Mammary epithelial cell (primary cell): ENCODE results near the gene ERBB2.

Experiments used
- EZH2 ChIP-seq: IDR thresholded peaks from 2 replicates; pipeline ENCODE4 v1.6.1; 2012; ENCODE audit warnings: low read length, inconsistent platforms, borderline replicate concordance
- TF ChIP-seq, protein P1 (sequence below), 2 donors: IDR thresholded peaks in 1 of 2; conservative IDR thresholded peaks in 1 of 2; 2 replicates each; pipeline ENCODE4 v1.5.1; 2011 to 2012; ENCODE audit warnings: inconsistent platforms in 2 of 2, low read length in 2 of 2, mild to moderate bottlenecking in 2 of 2, control low read depth in 1 of 2, low read depth in 1 of 2; ENCODE audit not compliant: insufficient read depth in 1 of 2; ENCODE audit errors: extremely low read depth in 1 of 2

DNA sequence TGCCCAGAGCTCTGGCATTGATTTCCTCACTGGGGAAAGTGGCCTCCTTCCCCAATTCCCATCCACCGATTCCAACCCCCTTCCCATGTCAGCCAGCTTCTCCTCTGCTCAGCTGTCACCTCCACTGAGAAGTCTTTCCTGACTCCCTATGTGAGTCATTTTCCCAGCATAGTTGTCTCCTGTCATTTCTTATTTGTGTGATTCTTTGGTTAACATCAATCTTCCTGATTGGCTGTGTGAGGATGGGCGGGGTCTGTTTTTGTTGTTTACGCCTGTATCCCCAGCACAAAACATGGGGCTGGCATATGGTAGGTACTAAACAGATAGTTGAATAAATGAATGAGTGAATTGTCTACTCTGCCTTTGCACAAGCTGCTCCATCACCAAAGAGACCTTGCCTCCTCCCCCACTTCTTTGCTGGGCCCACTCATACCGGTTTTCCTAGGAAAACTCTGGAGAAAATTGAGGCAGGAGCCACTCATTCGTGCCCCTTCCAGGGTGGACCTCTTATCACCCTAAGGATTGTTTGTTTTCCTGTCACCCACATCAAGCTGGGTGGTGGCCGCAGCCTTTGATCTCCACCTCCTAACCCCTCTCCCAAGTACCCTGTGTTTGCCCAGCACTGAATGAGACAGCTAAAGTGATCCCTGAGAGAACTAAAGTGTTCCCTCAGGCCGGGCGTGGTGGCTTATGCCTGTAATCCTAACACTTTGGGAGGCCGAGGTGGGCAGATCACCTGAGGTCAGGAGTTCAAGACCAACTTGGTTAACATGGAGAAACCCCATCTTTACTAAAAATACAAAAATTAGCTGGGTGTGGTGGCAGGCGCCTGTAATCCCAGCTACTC is 36.7 kb downstream of the ERBB2 start:
- no peak for TF ChIP-seq EZH2
- TF ChIP-seq, protein P1, sequence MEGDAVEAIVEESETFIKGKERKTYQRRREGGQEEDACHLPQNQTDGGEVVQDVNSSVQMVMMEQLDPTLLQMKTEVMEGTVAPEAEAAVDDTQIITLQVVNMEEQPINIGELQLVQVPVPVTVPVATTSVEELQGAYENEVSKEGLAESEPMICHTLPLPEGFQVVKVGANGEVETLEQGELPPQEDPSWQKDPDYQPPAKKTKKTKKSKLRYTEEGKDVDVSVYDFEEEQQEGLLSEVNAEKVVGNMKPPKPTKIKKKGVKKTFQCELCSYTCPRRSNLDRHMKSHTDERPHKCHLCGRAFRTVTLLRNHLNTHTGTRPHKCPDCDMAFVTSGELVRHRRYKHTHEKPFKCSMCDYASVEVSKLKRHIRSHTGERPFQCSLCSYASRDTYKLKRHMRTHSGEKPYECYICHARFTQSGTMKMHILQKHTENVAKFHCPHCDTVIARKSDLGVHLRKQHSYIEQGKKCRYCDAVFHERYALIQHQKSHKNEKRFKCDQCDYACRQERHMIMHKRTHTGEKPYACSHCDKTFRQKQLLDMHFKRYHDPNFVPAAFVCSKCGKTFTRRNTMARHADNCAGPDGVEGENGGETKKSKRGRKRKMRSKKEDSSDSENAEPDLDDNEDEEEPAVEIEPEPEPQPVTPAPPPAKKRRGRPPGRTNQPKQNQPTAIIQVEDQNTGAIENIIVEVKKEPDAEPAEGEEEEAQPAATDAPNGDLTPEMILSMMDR (conservative IDR thresholded peaks at IDR 0.05 in 1 of 2, IDR thresholded peaks at IDR 0.05 in 1 of 2; ENCODE audit: extremely low read depth in 1 of 2, insufficient read depth in 1 of 2, low read depth in 1 of 2, low read length in 2 of 2), result no peak
